Neuron (in vitro differentiated cells): ENCODE results near the gene ZFP3.
"Not testable (repeated sequence)": the region's sequence is repeated elsewhere in the genome, so short reads cannot be mapped to it uniquely, and the experiment has no call there.

Source experiments
- H2AFZ ChIP-seq: one replicate; pipeline ENCODE4 v1.6.1; 2013; ENCODE audit warnings: low read depth, mild to moderate bottlenecking, inconsistent platforms, low read length, moderate library complexity
- H3K27me3 ChIP-seq: one replicate; pipeline ENCODE4 v1.6.1; 2013; ENCODE audit warnings: low read length; ENCODE audit not compliant: insufficient read depth
- H3K36me3 ChIP-seq: one replicate; pipeline ENCODE4 v1.6.1; 2013; ENCODE audit warnings: low read length; ENCODE audit not compliant: insufficient read depth
- H3K4me1 ChIP-seq: one replicate; pipeline ENCODE4 v1.6.1; 2013; ENCODE audit warnings: low read length; ENCODE audit not compliant: insufficient read depth
- H3K4me3 ChIP-seq: 2 replicates; pipeline ENCODE4 v1.5.1; 2013; ENCODE audit warnings: mild to moderate bottlenecking, low read length, moderate library complexity
- H3K9me3 ChIP-seq: one replicate; pipeline ENCODE4 v1.6.1; 2013; ENCODE audit warnings: low read length

ZFP3 gene

GRCh38 chr17:5122586-5123342 is 44.5 kb downstream of the ZFP3 start:
- Histone ChIP-seq H3K4me1 (no peaks in the 10 kb centered on the region), H2AFZ (peak overlapping the region; percentile 91), H3K36me3 (no peaks in the 10 kb centered on the region), H3K9me3 (no peaks in the 10 kb centered on the region), H3K4me3 (peak overlapping the region; percentile 22), H3K27me3 (peaks cover 16% of the 10 kb centered on the region)

GRCh38 chr17:5123343-5124124 is 45.3 kb downstream of the ZFP3 start:
- Histone ChIP-seq H2AFZ (no peak overlapping the region), H3K4me3 (no peak overlapping the region), H3K27me3 (peaks cover 16% of the 10 kb centered on the region), H3K36me3 (no peaks in the 10 kb centered on the region), H3K4me1 (no peaks in the 10 kb centered on the region), H3K9me3 (no peaks in the 10 kb centered on the region)

GRCh38 chr17:5124125-5124760 is 46.0 kb downstream of the ZFP3 start:
- H3K9me3 ChIP-seq, H3K4me1 ChIP-seq, H3K4me3 ChIP-seq, H3K36me3 ChIP-seq, H2AFZ ChIP-seq: not testable (repeated sequence)
- peaks cover 16% of the 10 kb centered on the region for H3K27me3 ChIP-seq

- not testable (repeated sequence) for H3K4me1 ChIP-seq, H3K9me3 ChIP-seq, H3K36me3 ChIP-seq, H3K4me3 ChIP-seq, H2AFZ ChIP-seq
- H3K27me3 ChIP-seq = peaks cover 16% of the 10 kb centered on the region
These were observed 46.6 kb downstream of the ZFP3 start for GRCh38 chr17:5124896-5125295.

- H3K9me3 ChIP-seq = no peaks in the 10 kb centered on the region
- H2AFZ ChIP-seq = no peak overlapping the region
- no peaks in the 10 kb centered on the region for H3K36me3 ChIP-seq
- no peak overlapping the region for H3K4me3 ChIP-seq
- H3K27me3 ChIP-seq = peaks cover 13% of the 10 kb centered on the region
- no peaks in the 10 kb centered on the region for H3K4me1 ChIP-seq
These were observed 48.6 kb downstream of the ZFP3 start for GRCh38 chr17:5126719-5127488.

GRCh38 chr17:5127910-5128309 is 49.6 kb downstream of the ZFP3 start:
- Histone ChIP-seq H3K4me1 (no peaks in the 10 kb centered on the region), H2AFZ (no peak overlapping the region), H3K27me3 (peaks cover 10% of the 10 kb centered on the region), H3K4me3 (no peak overlapping the region), H3K36me3 (no peaks in the 10 kb centered on the region), H3K9me3 (no peaks in the 10 kb centered on the region)

- not testable (repeated sequence) for H3K4me1 ChIP-seq, H3K4me3 ChIP-seq, H3K36me3 ChIP-seq, H3K9me3 ChIP-seq, H3K27me3 ChIP-seq, H2AFZ ChIP-seq
These were observed 50.1 kb downstream of the ZFP3 start for GRCh38 chr17:5128387-5128786.

- Histone ChIP-seq H3K4me3 (no peak overlapping the region), H3K36me3 (no peaks in the 10 kb centered on the region), H3K4me1 (no peaks in the 10 kb centered on the region), H3K27me3 (peaks cover 2% of the 10 kb centered on the region), H2AFZ (no peak overlapping the region), H3K9me3 (no peaks in the 10 kb centered on the region)
These were observed 50.8 kb downstream of the ZFP3 start for GRCh38 chr17:5128905-5129535.

GRCh38 chr17:5129770-5130169 is 51.5 kb downstream of the ZFP3 start:
- H3K36me3 ChIP-seq, H2AFZ ChIP-seq, H3K9me3 ChIP-seq, H3K4me1 ChIP-seq, H3K4me3 ChIP-seq, H3K27me3 ChIP-seq: not testable (repeated sequence)

- H2AFZ ChIP-seq, H3K4me1 ChIP-seq, H3K36me3 ChIP-seq, H3K27me3 ChIP-seq, H3K4me3 ChIP-seq, H3K9me3 ChIP-seq: not testable (repeated sequence)
These were observed 52.0 kb downstream of the ZFP3 start for GRCh38 chr17:5130261-5130660.

GRCh38 chr17:5130687-5131086 is 52.4 kb downstream of the ZFP3 start:
- not testable (repeated sequence) for H3K4me3 ChIP-seq, H3K4me1 ChIP-seq, H2AFZ ChIP-seq, H3K27me3 ChIP-seq, H3K36me3 ChIP-seq, H3K9me3 ChIP-seq

GRCh38 chr17:5131146-5131715 is 53.0 kb downstream of the ZFP3 start:
- Histone ChIP-seq H3K27me3 (no peaks in the 10 kb centered on the region), H3K4me3 (no peak overlapping the region), H3K4me1 (no peaks in the 10 kb centered on the region), H2AFZ (no peak overlapping the region), H3K36me3 (no peaks in the 10 kb centered on the region), H3K9me3 (no peaks in the 10 kb centered on the region)
